Osteocyte (in vitro differentiated cells): ENCODE results near the gene BMP7. TPM values are rescaled to one million over a fixed set of nuclear protein-coding genes. Genes with fewer than 3 reads are reported as not detected.

Experiments
- DNase-seq: peaks from one replicate; pipeline ENCODE4 v3.0.0; 2021; ENCODE audit warnings: mixed read lengths; ENCODE audit not compliant: unreplicated experiment; ENCODE audit errors: extremely low spot score
- H3K27ac Mint-ChIP-seq: one replicate; pipeline ENCODE4 v1.8.0; 2021; ENCODE audit warnings: mild to moderate bottlenecking, mixed read lengths; ENCODE audit not compliant: unreplicated experiment
- H3K27me3 Mint-ChIP-seq: one replicate; pipeline ENCODE4 v1.8.0; 2021; ENCODE audit warnings: mixed read lengths; ENCODE audit not compliant: unreplicated experiment
- H3K36me3 Mint-ChIP-seq: one replicate; pipeline ENCODE4 v1.8.0; 2021; ENCODE audit warnings: mixed read lengths; ENCODE audit not compliant: unreplicated experiment
- H3K4me1 Mint-ChIP-seq: one replicate; pipeline ENCODE4 v1.8.0; 2021; ENCODE audit warnings: mixed read lengths; ENCODE audit not compliant: unreplicated experiment
- H3K4me3 Mint-ChIP-seq: one replicate; pipeline ENCODE4 v1.8.0; 2021; ENCODE audit warnings: mild to moderate bottlenecking, moderate library complexity, mixed read lengths; ENCODE audit not compliant: unreplicated experiment
- H3K9me3 Mint-ChIP-seq: one replicate; pipeline ENCODE4 v1.8.0; 2021; ENCODE audit warnings: mixed read lengths; ENCODE audit not compliant: unreplicated experiment
- total RNA-seq: library from RNA; stranded (reverse); gene quantifications from 2 replicates; pipeline ENCODE4 v1.2.1, GENCODE V29; 2021
- TF ChIP-seq, protein P1 (sequence below): fragments of 200-600 bp; sonication (generic); IDR thresholded peaks from 2 replicates; pipeline ENCODE4 v1.5.0; 2021; ENCODE audit warnings: antibody characterized with exemption, mild to moderate bottlenecking, moderate library complexity

Gene BMP7
- total RNA-seq, 1 donor from 2014 or later: not detected

DNA sequence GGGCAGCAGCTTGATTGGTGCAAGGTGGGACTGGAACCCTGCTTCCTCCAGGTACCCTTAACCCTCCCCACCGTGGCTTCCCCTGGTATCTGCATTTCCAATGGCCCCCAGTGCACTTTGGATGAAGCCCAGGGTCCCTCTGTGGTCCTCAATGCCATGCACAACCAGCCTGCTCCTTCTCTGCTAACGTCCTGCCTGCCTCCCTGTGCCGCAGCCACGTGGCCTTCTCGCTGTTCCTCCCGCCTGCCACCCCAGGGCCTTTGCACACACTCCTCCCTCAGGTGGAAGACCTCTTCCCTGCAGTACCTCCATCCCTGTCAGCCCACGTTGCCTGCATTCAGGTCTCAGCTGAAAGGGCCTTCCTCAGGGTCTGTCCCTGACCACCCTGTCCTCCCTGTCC, 101.6 kb downstream of the BMP7 start:
- no peaks in the 10 kb centered on the region for H3K9me3 Mint-ChIP-seq
- H3K4me3 Mint-ChIP-seq: no peak overlapping the region
- H3K27me3 Mint-ChIP-seq: peaks cover 9% of the 10 kb centered on the region
- no peaks in the 10 kb centered on the region for H3K36me3 Mint-ChIP-seq
- no peak overlapping the region for H3K27ac Mint-ChIP-seq
- no peak for DNase-seq
- TF ChIP-seq, protein P1, sequence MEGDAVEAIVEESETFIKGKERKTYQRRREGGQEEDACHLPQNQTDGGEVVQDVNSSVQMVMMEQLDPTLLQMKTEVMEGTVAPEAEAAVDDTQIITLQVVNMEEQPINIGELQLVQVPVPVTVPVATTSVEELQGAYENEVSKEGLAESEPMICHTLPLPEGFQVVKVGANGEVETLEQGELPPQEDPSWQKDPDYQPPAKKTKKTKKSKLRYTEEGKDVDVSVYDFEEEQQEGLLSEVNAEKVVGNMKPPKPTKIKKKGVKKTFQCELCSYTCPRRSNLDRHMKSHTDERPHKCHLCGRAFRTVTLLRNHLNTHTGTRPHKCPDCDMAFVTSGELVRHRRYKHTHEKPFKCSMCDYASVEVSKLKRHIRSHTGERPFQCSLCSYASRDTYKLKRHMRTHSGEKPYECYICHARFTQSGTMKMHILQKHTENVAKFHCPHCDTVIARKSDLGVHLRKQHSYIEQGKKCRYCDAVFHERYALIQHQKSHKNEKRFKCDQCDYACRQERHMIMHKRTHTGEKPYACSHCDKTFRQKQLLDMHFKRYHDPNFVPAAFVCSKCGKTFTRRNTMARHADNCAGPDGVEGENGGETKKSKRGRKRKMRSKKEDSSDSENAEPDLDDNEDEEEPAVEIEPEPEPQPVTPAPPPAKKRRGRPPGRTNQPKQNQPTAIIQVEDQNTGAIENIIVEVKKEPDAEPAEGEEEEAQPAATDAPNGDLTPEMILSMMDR: no peak
- no peaks in the 10 kb centered on the region for H3K4me1 Mint-ChIP-seq

DNA sequence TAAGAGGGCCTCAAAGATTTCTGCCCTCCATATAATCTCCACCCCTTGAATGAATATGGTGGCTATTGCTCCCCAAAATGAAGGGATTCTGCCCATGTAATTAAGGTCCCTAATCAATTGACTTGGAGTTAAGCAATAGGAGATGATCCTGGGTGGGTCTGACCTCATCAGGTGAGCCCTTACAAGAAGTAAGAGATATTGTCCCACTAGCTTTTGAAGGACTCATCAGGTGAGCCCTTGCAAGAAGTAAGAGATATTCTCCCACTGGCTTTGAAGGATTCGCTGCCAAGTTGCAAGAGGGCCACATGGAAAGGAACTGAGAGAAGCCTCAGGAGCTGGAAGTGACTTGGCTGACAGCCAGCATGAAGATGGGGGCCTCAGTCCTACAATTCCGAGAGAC, 103.4 kb downstream of the BMP7 start:
- Mint-ChIP-seq H3K4me1 (no peaks in the 10 kb centered on the region), H3K4me3 (no peak overlapping the region), H3K9me3 (no peaks in the 10 kb centered on the region), H3K27me3 (peaks cover 16% of the 10 kb centered on the region), H3K27ac (no peak overlapping the region), H3K36me3 (no peaks in the 10 kb centered on the region)
- DNase-seq: no peak
- TF ChIP-seq, protein P1: no peak

DNA sequence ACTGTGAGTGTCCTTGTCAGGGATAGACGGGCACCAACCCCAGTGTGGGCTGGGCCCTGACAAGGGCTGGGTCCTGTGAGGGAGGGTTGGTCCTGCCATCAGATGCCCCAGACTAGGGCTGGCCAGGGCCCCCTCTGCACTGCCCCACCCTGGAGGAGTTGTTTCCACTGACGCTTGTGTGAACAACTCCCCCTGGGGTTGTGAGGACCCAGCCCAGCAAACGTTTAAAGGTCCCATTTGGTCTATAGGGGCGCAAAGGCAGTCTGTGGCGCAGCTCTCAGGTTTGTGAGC, 104.1 kb downstream of the BMP7 start:
- Mint-ChIP-seq H3K9me3 (no peaks in the 10 kb centered on the region), H3K36me3 (no peaks in the 10 kb centered on the region), H3K4me1 (no peaks in the 10 kb centered on the region), H3K27ac (no peak overlapping the region), H3K27me3 (peaks cover 11% of the 10 kb centered on the region), H3K4me3 (no peak overlapping the region)
- TF ChIP-seq, protein P1: no peak
- DNase-seq: no peak

DNA sequence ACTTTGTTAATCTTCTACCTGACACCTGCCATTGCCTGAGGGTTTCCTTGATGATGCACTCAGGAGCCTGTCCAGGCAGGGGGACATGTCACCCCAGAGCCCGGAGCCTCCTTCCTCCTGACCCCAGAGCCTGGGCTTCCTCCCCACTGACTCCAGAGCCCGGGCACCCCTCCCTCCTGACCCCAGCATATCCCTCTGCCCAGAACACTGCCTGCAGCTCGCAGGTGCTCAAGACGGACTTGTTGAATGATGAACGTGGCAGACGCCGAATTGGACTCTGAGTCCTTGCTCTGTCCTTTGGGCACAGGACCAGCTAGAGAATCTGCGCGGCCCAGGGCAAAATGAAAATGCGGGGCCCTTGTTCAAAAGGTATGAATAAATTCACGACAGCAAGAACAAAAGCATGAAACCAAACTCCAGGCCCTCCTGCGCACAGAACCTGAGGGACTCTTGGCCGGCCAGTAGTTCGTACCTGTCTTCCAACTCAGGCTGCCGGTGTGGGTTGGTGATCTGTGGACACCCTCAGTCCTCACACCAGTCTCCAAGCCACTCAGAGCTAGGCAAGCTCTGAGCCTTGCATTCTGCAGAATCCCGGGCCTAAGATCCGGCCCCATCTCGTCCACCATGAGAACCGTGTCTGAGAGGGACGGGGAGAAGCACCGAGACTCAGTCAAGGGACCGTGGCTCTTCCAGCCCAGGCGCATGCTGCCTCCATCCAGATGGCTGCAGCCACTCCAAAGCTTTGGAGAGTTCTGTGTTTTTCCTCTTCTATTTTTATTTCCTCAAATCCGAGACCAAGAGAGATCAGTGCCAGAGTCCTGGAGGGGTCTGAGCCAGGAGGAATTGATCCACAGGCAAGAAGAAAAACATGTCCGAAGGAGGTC, 104.7 kb downstream of the BMP7 start:
- H3K36me3 Mint-ChIP-seq: no peaks in the 10 kb centered on the region
- no peak for DNase-seq
- H3K4me3 Mint-ChIP-seq: no peak overlapping the region
- H3K27ac Mint-ChIP-seq: no peak overlapping the region
- no peaks in the 10 kb centered on the region for H3K9me3 Mint-ChIP-seq
- TF ChIP-seq, protein P1: no peak
- H3K27me3 Mint-ChIP-seq: peaks cover 11% of the 10 kb centered on the region
- H3K4me1 Mint-ChIP-seq: no peaks in the 10 kb centered on the region

DNA sequence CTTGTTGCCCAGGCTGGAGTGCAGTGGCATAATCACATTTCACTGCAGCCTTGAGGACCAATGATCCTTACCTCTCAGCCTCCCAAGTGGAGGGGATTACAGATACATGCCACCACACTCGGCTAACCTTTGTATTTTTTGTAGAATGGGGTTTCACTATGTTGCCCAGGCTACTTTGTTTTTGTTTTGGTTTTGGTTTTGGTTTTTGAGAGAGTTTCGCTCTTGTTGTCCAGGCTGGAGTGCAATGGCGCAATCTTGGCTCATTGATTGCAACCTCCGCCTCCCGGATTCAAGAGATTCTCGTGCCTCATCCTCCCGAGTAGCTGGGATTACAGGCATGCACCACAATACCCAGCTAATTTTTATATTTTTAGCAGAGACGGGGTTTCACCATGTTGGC, 105.5 kb downstream of the BMP7 start:
- Mint-ChIP-seq H3K9me3 (no peaks in the 10 kb centered on the region), H3K36me3 (no peaks in the 10 kb centered on the region), H3K27ac (no peak overlapping the region), H3K27me3 (peaks cover 13% of the 10 kb centered on the region), H3K4me1 (no peaks in the 10 kb centered on the region), H3K4me3 (no peak overlapping the region)
- no peak for DNase-seq
- TF ChIP-seq, protein P1: no peak
